Loucy (cell line): ENCODE results near the gene PPIE.
"Not testable (repeated sequence)": the region's sequence is repeated elsewhere in the genome, so short reads cannot be mapped to it uniquely, and the experiment has no call there.

Experiments used
- H2AFZ ChIP-seq: fragments of 200-600 bp; sonication (generic); 2 replicates; pipeline ENCODE4 v1.6.0; 2016; ENCODE audit warnings: antibody characterized with exemption, mild to moderate bottlenecking, low read length, moderate library complexity
- H3F3A ChIP-seq: fragments of 200-600 bp; 2 replicates; pipeline ENCODE4 v1.6.0; 2016; ENCODE audit warnings: antibody characterized with exemption, low read depth, mild to moderate bottlenecking
- H3K27me3 ChIP-seq: fragments of 200-600 bp; sonication (generic); 2 replicates; pipeline ENCODE4 v1.6.1; 2014; ENCODE audit warnings: low read length, mild to moderate bottlenecking; ENCODE audit not compliant: insufficient read depth, poor library complexity, severe bottlenecking
- H3K36me3 ChIP-seq: fragments of 200-600 bp; sonication (generic); 2 replicates; pipeline ENCODE4 v1.6.1; 2016; ENCODE audit warnings: low read length; ENCODE audit not compliant: insufficient read depth
- H3K4me1 ChIP-seq: fragments of 200-600 bp; sonication (generic); 2 replicates; pipeline ENCODE4 v1.5.1; 2014; ENCODE audit warnings: low read length, mild to moderate bottlenecking; ENCODE audit not compliant: insufficient read depth, poor library complexity, severe bottlenecking
- H3K4me2 ChIP-seq: fragments of 200-600 bp; sonication (generic); 2 replicates; pipeline ENCODE4 v1.6.0; 2014; ENCODE audit warnings: antibody characterized with exemption, low read length, low read depth, mild to moderate bottlenecking; ENCODE audit not compliant: poor library complexity, severe bottlenecking
- H3K4me3 ChIP-seq: fragments of 200-600 bp; sonication (generic); 2 replicates; pipeline ENCODE4 v1.5.1; 2014; ENCODE audit warnings: low read length, mild to moderate bottlenecking, mixed read lengths; ENCODE audit not compliant: poor library complexity, severe bottlenecking
- H3K79me2 ChIP-seq: fragments of 200-600 bp; sonication (generic); 2 replicates; pipeline ENCODE4 v1.6.1; 2014; ENCODE audit warnings: low read length; ENCODE audit not compliant: insufficient read depth
- H3K9ac ChIP-seq: fragments of 200-600 bp; sonication (generic); 2 replicates; pipeline ENCODE4 v1.6.0; 2014; ENCODE audit warnings: mild to moderate bottlenecking, low read depth, low read length, moderate library complexity; ENCODE audit not compliant: poor library complexity, severe bottlenecking
- H3K9me2 ChIP-seq: fragments of 200-600 bp; sonication (generic); replicated peaks from 2 replicates; pipeline ENCODE4 v1.6.1; 2016; ENCODE audit warnings: low read depth, low read length, mixed read lengths
- H3K9me3 ChIP-seq: fragments of 200-600 bp; sonication (generic); 2 replicates; pipeline ENCODE4 v1.6.1; 2014; ENCODE audit warnings: mild to moderate bottlenecking, antibody characterized with exemption, low read length, low read depth; ENCODE audit not compliant: insufficient read depth
- H4K20me1 ChIP-seq: fragments of 200-600 bp; sonication (generic); 2 replicates; pipeline ENCODE4 v1.6.0; 2014; ENCODE audit warnings: antibody characterized with exemption, low read length, mild to moderate bottlenecking; ENCODE audit not compliant: insufficient read depth, poor library complexity, severe bottlenecking
- CTCF ChIP-seq: fragments of 200-600 bp; sonication (generic); conservative IDR thresholded peaks from 2 replicates; pipeline ENCODE4 v1.5.1; 2014; ENCODE audit warnings: mild to moderate bottlenecking, antibody characterized with exemption, low read length
- EZH2phosphoT487 ChIP-seq: fragments of 200-600 bp; IDR thresholded peaks from 2 replicates; pipeline ENCODE4 v1.6.1; 2018; ENCODE audit warnings: antibody characterized with exemption, mild to moderate bottlenecking, moderate library complexity, borderline replicate concordance

The PPIE gene

GRCh38 chr1:39762550-39763540, 24.2 kb downstream of the PPIE start:
- H3K9ac ChIP-seq: no peak overlapping the region
- H3K4me1 ChIP-seq: no peaks in the 10 kb centered on the region
- no peaks in the 10 kb centered on the region for H3K9me3 ChIP-seq

GRCh38 chr1:39763619-39764374, 25.1 kb downstream of the PPIE start:
- not testable (repeated sequence) for H3F3A ChIP-seq, H3K79me2 ChIP-seq, H2AFZ ChIP-seq, H3K4me3 ChIP-seq, H3K4me2 ChIP-seq, H3K36me3 ChIP-seq, H3K9me2 ChIP-seq, H3K4me1 ChIP-seq, H3K27me3 ChIP-seq, H3K9me3 ChIP-seq, H3K9ac ChIP-seq, H4K20me1 ChIP-seq

More at GRCh38 chr1:39762550-39763540, 24.2 kb downstream of the PPIE start:
- H2AFZ ChIP-seq: no peak overlapping the region
- no peaks in the 10 kb centered on the region for H4K20me1 ChIP-seq
- no peaks in the 10 kb centered on the region for H3K27me3 ChIP-seq
- H3F3A ChIP-seq: no peaks in the 10 kb centered on the region
- H3K4me3 ChIP-seq: no peak overlapping the region
- H3K36me3 ChIP-seq: no peaks in the 10 kb centered on the region
- H3K79me2 ChIP-seq: no peaks in the 10 kb centered on the region
- H3K9me2 ChIP-seq: no peaks in the 10 kb centered on the region
- no peak for TF ChIP-seq EZH2phosphoT487
- TF ChIP-seq CTCF: no peak
- no peak overlapping the region for H3K4me2 ChIP-seq

GRCh38 chr1:39764512-39764911, 25.8 kb downstream of the PPIE start:
- H3K4me2 ChIP-seq, H3K9me2 ChIP-seq, H3K4me1 ChIP-seq, H3K9me3 ChIP-seq, H3K27me3 ChIP-seq, H4K20me1 ChIP-seq, H2AFZ ChIP-seq, H3F3A ChIP-seq, H3K36me3 ChIP-seq, H3K9ac ChIP-seq, H3K4me3 ChIP-seq, H3K79me2 ChIP-seq: not testable (repeated sequence)

- not testable (repeated sequence) for H3K36me3 ChIP-seq, H4K20me1 ChIP-seq, H2AFZ ChIP-seq, H3F3A ChIP-seq, H3K9me2 ChIP-seq, H3K9ac ChIP-seq, H3K79me2 ChIP-seq, H3K9me3 ChIP-seq, H3K4me2 ChIP-seq, H3K4me3 ChIP-seq, H3K27me3 ChIP-seq, H3K4me1 ChIP-seq
Observed at GRCh38 chr1:39766466-39766865, 27.8 kb downstream of the PPIE start.

GRCh38 chr1:39769502-39769901, 30.8 kb downstream of the PPIE start:
- not testable (repeated sequence) for H3K4me3 ChIP-seq, H3K9me2 ChIP-seq, H2AFZ ChIP-seq, H4K20me1 ChIP-seq, H3K9ac ChIP-seq, H3K4me1 ChIP-seq, H3K79me2 ChIP-seq, H3K27me3 ChIP-seq, H3K36me3 ChIP-seq, H3K4me2 ChIP-seq, H3F3A ChIP-seq, H3K9me3 ChIP-seq

- not testable (repeated sequence) for H2AFZ ChIP-seq, H3K4me2 ChIP-seq, H3K9me3 ChIP-seq, H3K9me2 ChIP-seq, H3K36me3 ChIP-seq, H3K79me2 ChIP-seq, H3K27me3 ChIP-seq, H3K4me1 ChIP-seq, H3K4me3 ChIP-seq, H4K20me1 ChIP-seq, H3K9ac ChIP-seq, H3F3A ChIP-seq
Observed at GRCh38 chr1:39770100-39771021, 31.7 kb downstream of the PPIE start.
